ENCODE results near the gene LACTB.

LACTB gene

GRCh38 chr15:63121382-63122001, at the start of gene LACTB:
LACTB (plus strand) TSS chr15:63121861; CDS start chr15:63121872, 11 bp downstream.
- DNase-seq (ENCODE audit: low read depth) = no peak

- DNase-seq (ENCODE audit: low read depth) = no peak
Observed at GRCh38 chr15:63072023-63072650, 49.5 kb upstream of the LACTB start.

GRCh38 chr15:63072809-63073277, 48.8 kb upstream of the LACTB start:
- DNase-seq (ENCODE audit: low read depth) = no peak

GRCh38 chr15:63073497-63074172, 48.0 kb upstream of the LACTB start:
- no peak for DNase-seq (ENCODE audit: low read depth)

GRCh38 chr15:63075015-63075983, 46.4 kb upstream of the LACTB start:
- no peak for DNase-seq (ENCODE audit: low read depth)

GRCh38 chr15:63075984-63076713, 45.5 kb upstream of the LACTB start:
- DNase-seq (ENCODE audit: low read depth) = no peak

- no peak for DNase-seq (ENCODE audit: low read depth)
Observed at GRCh38 chr15:63076714-63077046, 45.0 kb upstream of the LACTB start.

GRCh38 chr15:63077952-63078351, 43.7 kb upstream of the LACTB start:
- DNase-seq (ENCODE audit: low read depth) = no peak

GRCh38 chr15:63079947-63080626, 41.6 kb upstream of the LACTB start:
- DNase-seq (ENCODE audit: low read depth) = no peak

- no peak for DNase-seq (ENCODE audit: low read depth)
Observed at GRCh38 chr15:63080634-63081250, 40.9 kb upstream of the LACTB start.

GRCh38 chr15:63082366-63082765, 39.3 kb upstream of the LACTB start:
- no peak for DNase-seq (ENCODE audit: low read depth)

- no peak for DNase-seq (ENCODE audit: low read depth)
Observed at GRCh38 chr15:63083044-63083443, 38.6 kb upstream of the LACTB start.

GRCh38 chr15:63083541-63083940, 38.1 kb upstream of the LACTB start:
- no peak for DNase-seq (ENCODE audit: low read depth)

- no peak for DNase-seq (ENCODE audit: low read depth)
Observed at GRCh38 chr15:63084806-63085205, 36.9 kb upstream of the LACTB start.

GRCh38 chr15:63085289-63085688, 36.4 kb upstream of the LACTB start:
- no peak for DNase-seq (ENCODE audit: low read depth)

- no peak for DNase-seq (ENCODE audit: low read depth)
Observed at GRCh38 chr15:63086271-63086670, 35.4 kb upstream of the LACTB start.

- no peak for DNase-seq (ENCODE audit: low read depth)
Observed at GRCh38 chr15:63086947-63087346, 34.7 kb upstream of the LACTB start.

- no peak for DNase-seq (ENCODE audit: low read depth)
Observed at GRCh38 chr15:63088533-63089245, 33.0 kb upstream of the LACTB start.

GRCh38 chr15:63089260-63090043, 32.2 kb upstream of the LACTB start:
- DNase-seq (ENCODE audit: low read depth) = peak; percentile 65
